KMS-11 (cell line): ENCODE data around the gene CHAC2.
A peak's percentile ranks its signal among the peaks of the same experiment; 100 is the strongest.

Experiments
- H2AFZ ChIP-seq: fragments of 200-600 bp; sonication (generic); 2 replicates; pipeline ENCODE4 v1.6.1; 2016; ENCODE audit warnings: antibody characterized with exemption, mixed run types, low read depth
- H3K27ac ChIP-seq: fragments of 200-600 bp; sonication (generic); 2 replicates; pipeline ENCODE4 v1.6.1; 2016; ENCODE audit warnings: mild to moderate bottlenecking, mixed run types
- H3K27me3 ChIP-seq: fragments of 200-600 bp; sonication (generic); 2 replicates; pipeline ENCODE4 v1.6.1; 2017; ENCODE audit warnings: mild to moderate bottlenecking, low read depth, mixed run types, moderate library complexity; ENCODE audit not compliant: insufficient read depth
- H3K36me3 ChIP-seq: fragments of 200-600 bp; sonication (generic); 2 replicates; pipeline ENCODE4 v1.6.1; 2017; ENCODE audit warnings: mild to moderate bottlenecking, mixed run types; ENCODE audit not compliant: insufficient read depth
- H3K4me1 ChIP-seq: fragments of 200-600 bp; sonication (generic); 2 replicates; pipeline ENCODE4 v1.6.1; 2016; ENCODE audit warnings: mild to moderate bottlenecking, low read depth, mixed run types; ENCODE audit not compliant: poor library complexity, severe bottlenecking
- H3K4me2 ChIP-seq: fragments of 200-600 bp; sonication (generic); 2 replicates; pipeline ENCODE4 v1.7.0; 2016; ENCODE audit warnings: mild to moderate bottlenecking, mixed run types
- H3K4me3 ChIP-seq: fragments of 200-600 bp; sonication (generic); IDR thresholded peaks from 2 replicates; pipeline ENCODE4 v1.6.1; 2017; ENCODE audit warnings: low read depth, low read length, mixed read lengths; ENCODE audit not compliant: insufficient read depth
- H3K79me2 ChIP-seq: fragments of 200-600 bp; sonication (generic); 2 replicates; pipeline ENCODE4 v1.6.1; 2016; ENCODE audit warnings: low read depth, mixed run types; ENCODE audit not compliant: insufficient read depth
- H3K9ac ChIP-seq: fragments of 200-600 bp; sonication (generic); 2 replicates; pipeline ENCODE4 v1.6.1; 2016; ENCODE audit warnings: mild to moderate bottlenecking, mixed run types
- H4K20me1 ChIP-seq: fragments of 200-600 bp; sonication (generic); 2 replicates; pipeline ENCODE4 v1.6.1; 2016; ENCODE audit warnings: mild to moderate bottlenecking, mixed run types; ENCODE audit not compliant: insufficient read depth
- CTCF ChIP-seq: fragments of 200-600 bp; sonication (generic); conservative IDR thresholded peaks from 2 replicates; pipeline ENCODE4 v1.6.1; 2017; ENCODE audit warnings: low read depth, mild to moderate bottlenecking, antibody characterized with exemption, low read length, moderate library complexity, mixed read lengths

The CHAC2 gene

DNA sequence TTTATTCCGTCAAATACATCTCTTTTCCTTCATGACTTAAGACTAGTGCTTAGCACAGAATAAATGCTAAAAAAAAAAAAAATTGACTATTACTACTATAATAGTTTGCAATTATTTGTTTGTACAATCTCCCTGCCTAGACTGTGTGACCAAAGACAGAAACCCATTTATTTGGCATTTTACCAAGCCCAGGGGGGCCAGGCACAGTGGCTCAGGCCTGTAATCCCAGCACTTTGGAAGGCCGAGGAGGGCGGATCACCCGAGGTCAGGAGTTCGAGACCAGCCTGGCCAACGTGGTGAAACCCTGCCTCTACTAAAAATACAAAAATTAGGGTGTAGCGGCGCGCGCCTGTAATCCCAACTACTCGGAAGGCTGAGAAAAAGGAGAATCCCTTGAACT lies 17.8 kb downstream of the CHAC2 start:
- Histone ChIP-seq H3K4me1 (peaks cover 62% of the 10 kb centered on the region), H4K20me1 (no peaks in the 10 kb centered on the region)

GRCh38 chr2:53786352-53786704 lies 18.7 kb downstream of the CHAC2 start:
- H3K36me3 ChIP-seq: no peaks in the 10 kb centered on the region
- H3K4me1 ChIP-seq: peaks cover 63% of the 10 kb centered on the region
- no peak for TF ChIP-seq CTCF
- H3K9ac ChIP-seq: peak overlapping the region; percentile 83
- H3K4me3 ChIP-seq: no peak overlapping the region
- H3K79me2 ChIP-seq: peaks cover 86% of the 10 kb centered on the region
- H4K20me1 ChIP-seq: no peaks in the 10 kb centered on the region
- H3K4me2 ChIP-seq: peak overlapping the region; percentile 84
- peak overlapping the region; percentile 70 for H3K27ac ChIP-seq
- peak overlapping the region; percentile 85 for H2AFZ ChIP-seq
- no peaks in the 10 kb centered on the region for H3K27me3 ChIP-seq

More for the DNA sequence above, 17.8 kb downstream of the CHAC2 start:
- Histone ChIP-seq H3K4me3 (no peak overlapping the region), H3K9ac (peak overlapping the region; percentile 83; the same call in 1 of the 2 replicates), H2AFZ (no peak overlapping the region), H3K4me2 (peak overlapping the region; percentile 84), H3K36me3 (no peaks in the 10 kb centered on the region), H3K27ac (peak overlapping the region; percentile 62; the same call in 1 of the 2 replicates), H3K79me2 (peaks cover 90% of the 10 kb centered on the region), H3K27me3 (no peaks in the 10 kb centered on the region)
- TF ChIP-seq CTCF: no peak

- Histone ChIP-seq H3K27me3 (no peaks in the 10 kb centered on the region), H2AFZ (peak within 1 kb of the TSS; percentile 85), H4K20me1 (no peaks in the 10 kb centered on the region), H3K4me2 (peak within 1 kb of the TSS; percentile 97), H3K27ac (peak within 1 kb of the TSS; percentile 70), H3K36me3 (no peaks in the 10 kb centered on the region), H3K79me2 (peaks cover 86% of the 10 kb centered on the region), H3K4me3 (peak within 1 kb of the TSS; percentile 58), H3K9ac (peak within 1 kb of the TSS; percentile 83), H3K4me1 (peaks cover 57% of the 10 kb centered on the region)
- no peak for TF ChIP-seq CTCF
Measured at GRCh38 chr2:53786705-53787613, 19.4 kb downstream of the CHAC2 start, which contains the start of the genes ASB3 and ERLEC1. ASB3 (minus strand) TSS chr2:53786953; CDS start chr2:53765572, 21,381 bp downstream. ERLEC1 (plus strand) TSS chr2:53787044; CDS start chr2:53787211, 167 bp downstream.

GRCh38 chr2:53787614-53788289 lies 20.1 kb downstream of the CHAC2 start:
- peak overlapping the region; percentile 85 for H2AFZ ChIP-seq
- H3K79me2 ChIP-seq: peaks cover 81% of the 10 kb centered on the region
- peaks cover 49% of the 10 kb centered on the region for H3K4me1 ChIP-seq
- no peak for TF ChIP-seq CTCF
- peak overlapping the region; percentile 70 for H3K27ac ChIP-seq
- peak overlapping the region; percentile 83; the same call in 1 of the 2 replicates for H3K9ac ChIP-seq
- no peaks in the 10 kb centered on the region for H3K27me3 ChIP-seq
- H3K36me3 ChIP-seq: no peaks in the 10 kb centered on the region
- H3K4me2 ChIP-seq: peak overlapping the region; percentile 97
- peak overlapping the region; percentile 58 for H3K4me3 ChIP-seq
- H4K20me1 ChIP-seq: no peaks in the 10 kb centered on the region
